Heart left ventricle (tissue), 16 donors: ENCODE data around the gene CFAP47. TPM values are rescaled to one million over a fixed set of nuclear protein-coding genes. Genes with fewer than 3 reads are reported as not detected.
"Not testable (repeated sequence)": the region's sequence is repeated elsewhere in the genome, so short reads cannot be mapped to it uniquely, and the experiment has no call there.

ENCODE experiments used
- ATAC-seq, 4 donors: fragments of 200-7000 bp; cut with Tn5 transposase; one replicate each; pipeline ENCODE4 v1.9.1; 2020 to 2022; ENCODE audit warnings: moderate library complexity in 4 of 4, mild to moderate bottlenecking in 3 of 4, moderate number of reproducible peaks in 1 of 4
- DNase-seq, 5 donors: peaks; one replicate each; pipeline ENCODE4 v3.0.0-alpha.2; 2020
- H3K27ac ChIP-seq, 12 donors: fragments of 200-600 bp; sonication (generic) in 4 of 12; one replicate each; pipeline versions ENCODE4 v1.5.0 to v1.8.0; 2016 to 2022; ENCODE audit warnings: mild to moderate bottlenecking in 2 of 12
- H3K27me3 ChIP-seq, 9 donors: fragments of 200-600 bp; sonication (generic) in 2 of 9; one replicate each; pipeline versions ENCODE4 v1.5.1 to v1.8.0; 2016 to 2022; ENCODE audit warnings: mild to moderate bottlenecking in 3 of 9
- H3K36me3 ChIP-seq, 9 donors: fragments of 200-600 bp; sonication (generic) in 2 of 9; one replicate each; pipeline versions ENCODE4 v1.5.0 to v1.8.0; 2018 to 2022; ENCODE audit warnings: mild to moderate bottlenecking in 2 of 9
- H3K4me1 ChIP-seq, 12 donors: fragments of 200-600 bp; sonication (generic) in 4 of 12; one replicate each; pipeline versions ENCODE4 v1.5.0 to v1.8.0; 2016 to 2022; ENCODE audit warnings: mild to moderate bottlenecking in 3 of 12
- H3K4me3 ChIP-seq, 12 donors: fragments of 200-600 bp; sonication (generic) in 4 of 12; one replicate each; pipeline versions ENCODE4 v1.5.0 to v1.8.0; 2017 to 2022; ENCODE audit warnings: mild to moderate bottlenecking in 9 of 12, moderate library complexity in 4 of 12
- H3K9me3 ChIP-seq, 12 donors: fragments of 200-600 bp; sonication (generic) in 4 of 12; one replicate each; pipeline versions ENCODE4 v1.5.0 to v1.8.0; 2016 to 2022; ENCODE audit warnings: mild to moderate bottlenecking in 1 of 12
- CTCF ChIP-seq, 12 donors: fragments of 200-600 bp; sonication (generic) in 4 of 12; IDR thresholded peaks; one replicate each; pipeline versions ENCODE4 v1.5.0 to v1.8.0; 2018 to 2022; ENCODE audit warnings: antibody characterized with exemption in 12 of 12, mild to moderate bottlenecking in 5 of 12
- POLR2A ChIP-seq, 2 donors: fragments of 450-650 bp; IDR thresholded peaks; one replicate each; pipeline ENCODE4 v1.6.1; 2017; ENCODE audit warnings: antibody characterized with exemption in 2 of 2, mild to moderate bottlenecking in 2 of 2, moderate library complexity in 2 of 2
- WGBS, 4 donors: extraction: QIAGEN DNeasy Blood & Tissue Kit in 2 of 4; methylation state at CpG; one replicate each; pipeline versions ENCODE4 v1.1.5 to v1.1.7; 2013 to 2018; 5-methylcytosine and 5-hydroxymethylcytosine counted together
- intact Hi-C, 10 donors: fragments of 100-400 bp; cut with DNase I; formaldehyde crosslinking; loops; one replicate each; pipeline versions ENCODE4 v1.11.1 to v1.14.2; 2022
- long read RNA-seq, 3 donors: library from polyadenylated mRNA; unstranded; transcript quantifications; one replicate each; pipeline ENCODE4 v2.0.0, GENCODE V29; 2020 to 2021
- polyA plus RNA-seq, 2 donors: library from polyadenylated mRNA; stranded (reverse); fragments of 200-250 nt; gene quantifications; one replicate each; pipeline ENCODE4 v1.2.3, GENCODE V29; 2013
- total RNA-seq, 9 donors: library from RNA; depleted of rRNA in 2 of 9; stranded (reverse); fragments of >200 nt in 2 of 9; fragmentation: NEBNext Ultra II Directional in 3 of 9; extraction: Animal tissue kit (Norgen Biotek cat#: 25700) in 3 of 9; gene quantifications; one replicate each; pipeline versions ENCODE4 v1.1.0 to v1.2.4, GENCODE V29; 2016 to 2023
- donor health status: ischemic (EF 13 %, LVEDD 7.1; RV severe dilation, severe dysfunction).
- donor health status: healthy with polysubstance abuse.
- donor health status: DM: no; HTN: yes; CAD: no.
- donor health status: DM: no; HTN: no; CAD: no.
- donor health status: ischemic (EF 25% LVEDD 6.9; RV normal size, moderate dysfunction).
- donor health status: ischemic (EF 25% LVEDD 5.7; RV mildly dilated, moderate dysfunction).
- donor health status: healthy.
- donor health status: DM: yes; HTN: yes; CAD: no.
- donor health status: ischemic (EF 35%, LVEDD 5.7; RV mildly dilated, moderate dysfunction).
- donor health status: nonischemic (EF 11% LVEDD 7.7; RV severe dilation, severe dysfunction).
- donor health status: DM: yes; HTN: yes; CAD: no.
- donor health status: PGD.
- donor health status: ischemic (EF 29% LVEDD 5.4; RV normal size, mild dysfunction).
- donor health status: nonischemic (EF 23%, LVEDD 6.1; RV moderate dilation, normal function).

The CFAP47 gene
- not detected for total RNA-seq
- polyA plus RNA-seq, result not detected
- long read RNA-seq, donor 1, result 0 reads
- long read RNA-seq, donor 2, result 0 reads
- long read RNA-seq, donor 3, result 0 reads

GRCh38 chrX:35919536-35920309, at the start of gene CFAP47:
CFAP47 (plus strand) TSS chrX:35919734; CDS start chrX:35919800, 66 bp downstream.
- DNase-seq (peak in 2 of 5 donors; percentile 7 to 26), ATAC-seq (no peak)
- no peak for TF ChIP-seq POLR2A (IDR thresholded peaks at IDR 0.05)
- TF ChIP-seq CTCF (IDR thresholded peaks at IDR 0.05), result no peak
- H3K27ac ChIP-seq, result no peak within 1 kb of the TSS
- no peaks in the 10 kb centered on the region for H3K36me3 ChIP-seq
- intact Hi-C loops, result no loop called here
- no peaks in the 10 kb centered on the region for H3K4me1 ChIP-seq
- H3K9me3 ChIP-seq, result peaks cover 0 to 4% (median 0%) of the 10 kb centered on the region in 12 donors
- no peaks in the 10 kb centered on the region for H3K27me3 ChIP-seq
- H3K4me3 ChIP-seq, result peak within 1 kb of the TSS in 6 of 12 donors; percentile 8 to 44 (median 17)
- 1 to 28% (median 15%) methylated on average over 20 to 38 of the region's 38 CpGs for WGBS, 4 donors

- no peak for TF ChIP-seq CTCF (IDR thresholded peaks at IDR 0.05)
- TF ChIP-seq POLR2A (IDR thresholded peaks at IDR 0.05), result no peak
- intact Hi-C loops, result no loop called here
- Histone ChIP-seq H3K27ac (no peak overlapping the region), H3K4me3 (no peak overlapping the region), H3K9me3 (no peaks in the 10 kb centered on the region), H3K4me1 (no peaks in the 10 kb centered on the region), H3K27me3 (peaks cover 0 to 5% (median 0%) of the 10 kb centered on the region in 9 donors), H3K36me3 (no peaks in the 10 kb centered on the region)
- DNase-seq (no peak), ATAC-seq (no peak)
- WGBS, 4 donors, result 41 to 57% (median 47%) methylated on average over 2 of the region's 2 CpGs
Observed at GRCh38 chrX:35880601-35881000, 38.9 kb upstream of the CFAP47 start.

- no peak for DNase-seq
- Histone ChIP-seq H3K36me3 (no peaks in the 10 kb centered on the region), H3K9me3 (no peaks in the 10 kb centered on the region), H3K27me3 (peaks cover 0 to 6% (median 0%) of the 10 kb centered on the region in 9 donors), H3K4me3 (no peak overlapping the region), H3K27ac (no peak overlapping the region), H3K4me1 (no peaks in the 10 kb centered on the region)
- intact Hi-C loops, result no loop called here
- no peak for ATAC-seq
- TF ChIP-seq POLR2A (IDR thresholded peaks at IDR 0.05), result no peak
- TF ChIP-seq CTCF (IDR thresholded peaks at IDR 0.05), result no peak
Observed at GRCh38 chrX:35886135-35886534, 33.4 kb upstream of the CFAP47 start.

- no peak for ATAC-seq
- Histone ChIP-seq H3K9me3 (no peaks in the 10 kb centered on the region), H3K4me3 (no peak overlapping the region), H3K4me1 (no peaks in the 10 kb centered on the region), H3K36me3 (no peaks in the 10 kb centered on the region), H3K27me3 (peaks cover 0 to 6% (median 0%) of the 10 kb centered on the region in 9 donors), H3K27ac (no peak overlapping the region)
- TF ChIP-seq POLR2A (IDR thresholded peaks at IDR 0.05), result no peak
- peak in 11 of 12 donors; percentile 27 to 60 (median 49) for TF ChIP-seq CTCF (IDR thresholded peaks at IDR 0.05)
- DNase-seq, result peak in 1 of 5 donors; percentile 6
- WGBS, 4 donors, result 51 to 61% (median 56%) methylated on average over 9 of the region's 9 CpGs
- intact Hi-C loops, result loop anchor here in 3 of 10 donors (5.0 to 10.0 kb wide), 2 partner anchors 974 to 977 kb away; no protein-coding TSS in a partner anchor
Observed at GRCh38 chrX:35890699-35891098, 28.8 kb upstream of the CFAP47 start.

GRCh38 chrX:35986816-35987215, 67.3 kb downstream of the CFAP47 start:
- H3K36me3 ChIP-seq, intact Hi-C loops, DNase-seq, H3K27me3 ChIP-seq, H3K27ac ChIP-seq, H3K9me3 ChIP-seq, H3K4me3 ChIP-seq, H3K4me1 ChIP-seq, ATAC-seq: not testable (repeated sequence)
- WGBS, 4 donors, result 70 to 91% (median 80%) methylated on average over 5 to 6 of the region's 6 CpGs
